SKM-1 (cell line): ENCODE data around the gene THRAP3.

Experiments used
- DNase-seq: peaks from one replicate; lab custom pipeline; 2025; ENCODE audit not compliant: unreplicated experiment; lab: John Stamatoyannopoulos, UW

Gene THRAP3

GRCh38 chr1:36323636-36324352 is 99.6 kb downstream of the THRAP3 start, which contains the start of gene EVA1B:
TSS of gene EVA1B (minus strand) at chr1:36323645. CDS start at chr1:36323037, 608 bp downstream.
- no peak for DNase-seq

GRCh38 chr1:36324353-36324703 is 100.1 kb downstream of the THRAP3 start:
- DNase-seq: no peak

GRCh38 chr1:36326499-36326898 is 102.3 kb downstream of the THRAP3 start:
- no peak for DNase-seq

- no peak for DNase-seq
These were observed 103.3 kb downstream of the THRAP3 start for GRCh38 chr1:36327421-36328087.

GRCh38 chr1:36328088-36328480 is 103.8 kb downstream of the THRAP3 start:
- no peak for DNase-seq

GRCh38 chr1:36328713-36329112 is 104.5 kb downstream of the THRAP3 start:
- no peak for DNase-seq

GRCh38 chr1:36329817-36330216 is 105.6 kb downstream of the THRAP3 start:
- no peak for DNase-seq

GRCh38 chr1:36330940-36331339 is 106.7 kb downstream of the THRAP3 start:
- DNase-seq: no peak

GRCh38 chr1:36337830-36338229 is 113.6 kb downstream of the THRAP3 start:
- no peak for DNase-seq

- no peak for DNase-seq
These were observed 115.0 kb downstream of the THRAP3 start for GRCh38 chr1:36339215-36339614.

- DNase-seq: no peak
These were observed 115.4 kb downstream of the THRAP3 start for GRCh38 chr1:36339615-36340014.

GRCh38 chr1:36341626-36342320 is 117.5 kb downstream of the THRAP3 start:
- no peak for DNase-seq

GRCh38 chr1:36342426-36343185 is 118.4 kb downstream of the THRAP3 start:
- no peak for DNase-seq

- no peak for DNase-seq
These were observed 119.6 kb downstream of the THRAP3 start for GRCh38 chr1:36343651-36344394.

- DNase-seq: no peak
These were observed 120.1 kb downstream of the THRAP3 start for GRCh38 chr1:36344395-36344680.

- no peak for DNase-seq
These were observed 121.1 kb downstream of the THRAP3 start for GRCh38 chr1:36345353-36345752.

- DNase-seq: no peak
These were observed 122.6 kb downstream of the THRAP3 start for GRCh38 chr1:36346741-36347370.

GRCh38 chr1:36349241-36349671 is 125.0 kb downstream of the THRAP3 start:
- DNase-seq: no peak

GRCh38 chr1:36349839-36350238 is 125.6 kb downstream of the THRAP3 start:
- DNase-seq: no peak

GRCh38 chr1:36350659-36351226 is 126.5 kb downstream of the THRAP3 start:
- DNase-seq: no peak
